ENCODE measurements around the gene PCK2.

DNA sequence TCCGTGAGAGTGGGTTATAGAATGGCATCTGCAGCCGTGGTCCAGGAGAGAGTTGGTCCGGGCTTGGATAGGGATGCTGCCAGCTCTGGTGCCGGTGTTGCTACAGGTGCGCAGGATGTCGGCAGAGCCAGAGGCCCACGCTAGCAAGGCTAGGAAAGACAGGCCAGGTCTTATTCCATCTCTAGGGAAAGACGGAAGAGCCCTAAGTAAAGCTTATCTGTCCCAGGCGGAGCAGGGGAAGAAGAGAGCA is 41.4 kb downstream of the PCK2 start:
- TF ChIP-seq ZNF274 (IDR thresholded peaks at IDR 0.05; ENCODE audit: low read depth, low read length) (no peak), YY1 (IDR thresholded peaks at IDR 0.05; ENCODE audit: insufficient read depth, insufficient read length) (no peak)

Measured in NT2/D1 (cell line).